ENCODE data around the gene INAFM1.
"Not testable (repeated sequence)": the region's sequence is repeated elsewhere in the genome, so short reads cannot be mapped to it uniquely, and the experiment has no call there.

The INAFM1 gene

DNA sequence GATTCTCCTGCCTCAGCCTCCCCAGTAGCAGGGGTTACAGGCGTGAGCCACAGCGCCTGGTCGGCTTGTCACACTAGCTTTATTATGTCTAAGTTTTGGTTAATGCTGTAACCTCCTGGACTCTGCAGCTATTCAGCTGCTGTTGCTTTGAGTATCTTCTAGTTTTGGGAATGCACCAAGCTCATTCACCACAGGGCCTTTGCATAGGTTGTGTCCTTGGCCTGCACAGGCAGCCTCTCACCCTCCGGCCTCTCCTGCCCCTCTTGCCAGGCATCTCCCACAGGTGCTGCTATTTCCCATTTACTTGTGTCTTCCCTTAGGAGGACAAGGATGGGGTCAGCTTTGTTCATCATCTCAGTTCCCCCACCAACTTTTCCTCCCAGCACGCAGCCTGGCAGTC, 20.7 kb upstream of the INAFM1 start:
- no peak for TF ChIP-seq ZNF274 (IDR thresholded peaks at IDR 0.05; ENCODE audit: low read depth, low read length)
- H3K4me3 ChIP-seq (ENCODE audit: low read length), result no peak overlapping the region

DNA sequence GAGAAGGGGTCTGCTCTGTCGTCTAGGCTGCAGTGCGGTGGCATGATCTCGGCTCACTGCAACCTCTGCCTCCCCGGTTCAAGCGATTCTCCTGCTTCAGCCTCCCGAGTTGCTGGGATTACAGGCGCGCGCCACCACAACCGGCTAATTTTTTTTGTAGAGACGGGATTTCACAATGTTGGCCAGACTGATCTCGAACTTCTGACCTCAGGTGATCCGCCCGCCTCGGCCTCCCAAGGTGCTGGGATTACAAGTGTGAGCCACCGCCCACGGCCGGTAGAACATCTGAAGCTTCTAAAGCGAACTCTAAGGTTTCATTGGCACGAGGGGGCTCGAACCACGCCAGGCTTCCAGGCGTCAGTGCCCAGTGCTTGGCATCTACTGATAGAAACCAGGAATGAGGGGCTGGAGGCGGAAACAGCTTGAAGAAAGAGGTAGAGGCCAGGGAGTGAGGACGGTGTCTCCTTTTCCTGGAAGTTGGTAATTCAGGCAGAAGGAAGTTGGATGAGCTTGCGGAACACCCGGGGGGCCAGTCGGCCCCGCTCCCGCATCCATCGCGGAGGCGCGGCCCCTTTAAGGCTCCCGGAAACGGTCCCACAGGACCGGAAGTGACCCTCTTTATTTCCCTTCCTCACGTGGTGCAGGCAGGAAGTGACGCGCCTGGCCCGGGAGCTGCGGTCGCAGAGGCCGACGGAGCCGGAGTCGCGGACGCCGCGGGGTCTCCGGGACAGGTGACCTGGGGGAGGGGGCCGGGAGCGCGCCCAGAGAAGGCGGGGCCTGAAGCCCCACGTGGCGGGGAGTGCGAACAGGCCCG, 18.6 kb upstream of the INAFM1 start, which contains the start of gene CCDC9:
CCDC9 (plus strand) TSS at position 647 of the 814 bp plus-strand sequence. CDS start 1,876 bp downstream, outside the sequence.
- TF ChIP-seq ZNF274 (IDR thresholded peaks at IDR 0.05; ENCODE audit: low read depth, low read length), result no peak
- H3K4me3 ChIP-seq (ENCODE audit: low read length), result peak within 1 kb of the TSS; percentile 69

DNA sequence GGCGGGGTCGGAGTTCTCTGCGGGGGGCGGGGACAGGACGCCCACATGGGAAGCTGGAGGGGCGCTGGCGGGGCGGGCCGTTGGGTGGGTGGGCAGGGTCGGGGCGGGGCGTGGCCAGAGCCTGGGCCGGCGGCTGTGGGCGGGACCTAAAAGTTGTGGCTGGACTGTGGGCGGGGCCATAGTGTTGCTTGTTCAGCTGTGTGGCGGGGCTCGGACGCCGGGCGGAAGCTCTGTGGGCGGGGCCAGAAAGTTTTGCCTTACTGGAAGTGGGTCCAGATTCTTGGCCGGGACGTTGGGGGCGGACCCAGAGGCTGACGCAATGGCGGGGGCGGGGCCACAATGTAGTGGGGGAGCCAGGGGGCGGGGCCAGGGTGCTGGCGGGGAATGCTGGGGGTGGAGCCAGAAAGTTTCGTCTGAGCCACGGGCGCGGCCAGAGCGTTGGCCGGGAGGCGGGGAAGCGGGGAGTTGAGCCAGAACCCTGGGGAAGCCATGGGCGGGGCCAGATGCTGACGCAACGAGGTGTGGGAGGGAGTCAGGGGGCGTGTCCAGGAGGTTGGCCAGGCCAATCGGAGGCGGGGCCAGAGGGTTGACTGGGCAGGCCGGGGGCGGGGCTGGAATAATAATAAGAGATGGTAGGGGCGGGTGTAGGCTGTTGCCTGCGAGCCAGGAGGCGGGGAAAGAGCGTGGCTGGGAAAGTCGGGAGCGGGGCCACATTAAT, 17.8 kb upstream of the INAFM1 start:
- peak overlapping the region; percentile 69; the same call in 1 of the 2 replicates for H3K4me3 ChIP-seq (ENCODE audit: low read length)
- TF ChIP-seq ZNF274 (IDR thresholded peaks at IDR 0.05; ENCODE audit: low read depth, low read length), result no peak

DNA sequence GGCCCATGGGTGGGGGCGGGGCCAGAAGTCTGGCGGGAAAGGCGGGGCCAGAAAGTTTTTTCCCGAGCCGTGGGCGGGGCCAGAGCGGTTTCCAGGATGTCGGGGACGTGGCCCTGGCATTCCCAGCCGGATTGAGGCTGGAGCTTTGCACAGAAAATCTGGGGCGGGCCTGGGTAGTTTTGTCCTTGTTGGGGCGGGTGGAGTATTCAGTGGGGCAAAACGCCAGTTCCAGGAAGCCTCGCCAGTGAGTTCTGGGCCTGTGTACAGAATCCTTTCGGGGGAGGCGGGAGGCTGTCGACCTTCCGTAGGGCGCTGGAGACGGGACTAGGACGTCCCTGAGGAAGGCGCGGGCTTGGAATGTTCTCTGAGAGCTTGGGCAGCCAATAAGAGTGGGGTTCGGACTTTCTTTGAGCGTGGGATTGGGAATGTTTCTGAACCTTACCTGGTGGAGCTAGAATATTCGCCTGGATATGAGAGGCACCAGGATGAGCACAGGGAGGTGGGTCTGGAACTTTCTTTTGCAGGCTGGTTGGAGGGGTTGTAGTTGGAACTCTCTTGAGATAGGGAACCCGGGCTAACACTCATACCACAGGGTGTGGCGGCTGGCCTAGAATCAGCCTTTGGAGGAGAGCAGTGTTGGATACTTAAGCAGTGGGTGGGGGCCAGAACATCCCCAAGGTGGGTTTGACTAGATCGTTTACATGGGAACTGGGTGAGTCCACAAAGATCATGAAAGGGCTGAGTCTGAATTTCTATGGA, 17.1 kb upstream of the INAFM1 start:
- H3K4me3 ChIP-seq (ENCODE audit: low read length), result peak overlapping the region; percentile 62
- TF ChIP-seq ZNF274 (IDR thresholded peaks at IDR 0.05; ENCODE audit: low read depth, low read length), result no peak

DNA sequence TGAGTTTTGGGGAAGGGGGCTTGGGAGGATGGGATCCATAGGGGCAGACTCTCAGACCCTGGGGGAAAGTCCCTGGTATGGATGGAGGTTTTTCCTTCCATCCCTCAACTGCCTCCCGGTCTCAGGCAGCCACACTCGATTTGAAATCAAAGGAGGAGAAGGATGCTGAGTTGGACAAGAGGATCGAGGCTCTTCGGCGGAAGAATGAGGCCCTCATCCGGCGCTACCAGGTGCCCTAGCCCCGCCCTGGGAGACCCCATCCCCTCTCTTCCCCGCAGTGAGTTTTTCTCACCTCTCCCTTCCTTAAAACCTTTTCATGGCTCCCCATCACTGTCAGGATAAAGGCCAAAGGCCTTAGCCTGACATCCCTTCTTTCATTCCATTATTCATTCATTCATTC, 16.3 kb upstream of the INAFM1 start:
- H3K4me3 ChIP-seq (ENCODE audit: low read length), result no peak overlapping the region; the same call in 1 of the 2 replicates
- no peak for TF ChIP-seq ZNF274 (IDR thresholded peaks at IDR 0.05; ENCODE audit: low read depth, low read length)

DNA sequence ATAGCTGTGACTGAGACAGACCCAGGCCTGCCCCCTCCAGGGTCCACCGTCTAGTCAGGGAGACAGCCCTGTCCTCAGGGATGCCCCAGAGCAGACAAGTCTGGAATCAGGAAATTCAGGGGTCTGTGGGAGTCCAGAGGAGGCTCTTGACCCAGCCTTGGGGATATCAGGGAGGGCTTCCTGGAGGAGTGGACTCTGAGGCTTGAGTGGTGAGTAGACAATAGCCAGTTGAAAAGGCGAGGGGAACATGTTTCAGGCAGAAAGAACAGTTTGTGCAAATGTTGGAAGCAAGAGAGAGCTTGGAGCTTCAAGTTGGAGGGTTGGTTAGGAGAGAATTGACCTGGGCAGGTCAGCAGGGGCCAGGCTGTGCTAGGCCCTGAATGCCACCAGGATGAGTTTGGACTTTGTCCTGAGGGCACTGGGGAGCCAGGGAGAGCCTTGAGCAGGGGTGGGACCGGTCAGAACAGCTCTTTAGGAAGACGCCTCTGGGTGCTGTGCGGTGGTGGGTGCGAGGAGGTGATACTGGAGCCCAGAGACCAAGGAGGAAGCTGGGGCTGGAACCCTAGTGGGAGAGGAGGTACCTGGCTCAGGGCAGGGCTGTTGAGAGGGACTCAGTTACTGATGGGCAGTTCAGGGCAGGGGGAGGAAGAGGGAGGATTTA, 15.7 kb upstream of the INAFM1 start:
- H3K4me3 ChIP-seq (ENCODE audit: low read length), result no peak overlapping the region
- no peak for TF ChIP-seq ZNF274 (IDR thresholded peaks at IDR 0.05; ENCODE audit: low read depth, low read length)

DNA sequence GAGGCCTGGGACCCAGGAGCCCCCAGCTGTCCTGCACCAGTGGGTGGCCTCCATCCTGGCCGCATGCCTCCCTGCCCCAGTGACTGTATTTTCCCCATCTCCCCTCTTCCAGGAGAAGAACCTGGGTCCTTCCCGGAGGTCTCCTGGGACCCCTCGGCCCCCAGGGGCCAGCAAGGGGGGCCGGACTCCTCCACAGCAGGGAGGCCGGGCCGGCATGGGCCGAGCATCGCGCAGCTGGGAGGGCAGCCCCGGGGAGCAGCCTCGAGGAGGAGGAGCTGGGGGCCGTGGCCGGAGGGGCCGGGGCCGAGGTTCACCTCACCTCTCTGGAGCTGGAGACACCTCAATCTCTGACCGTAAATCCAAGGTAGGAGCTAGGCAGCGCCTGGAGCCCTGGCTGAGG, 14.2 kb upstream of the INAFM1 start:
- TF ChIP-seq ZNF274 (IDR thresholded peaks at IDR 0.05; ENCODE audit: low read depth, low read length), result no peak
- H3K4me3 ChIP-seq (ENCODE audit: low read length), result no peak overlapping the region

DNA sequence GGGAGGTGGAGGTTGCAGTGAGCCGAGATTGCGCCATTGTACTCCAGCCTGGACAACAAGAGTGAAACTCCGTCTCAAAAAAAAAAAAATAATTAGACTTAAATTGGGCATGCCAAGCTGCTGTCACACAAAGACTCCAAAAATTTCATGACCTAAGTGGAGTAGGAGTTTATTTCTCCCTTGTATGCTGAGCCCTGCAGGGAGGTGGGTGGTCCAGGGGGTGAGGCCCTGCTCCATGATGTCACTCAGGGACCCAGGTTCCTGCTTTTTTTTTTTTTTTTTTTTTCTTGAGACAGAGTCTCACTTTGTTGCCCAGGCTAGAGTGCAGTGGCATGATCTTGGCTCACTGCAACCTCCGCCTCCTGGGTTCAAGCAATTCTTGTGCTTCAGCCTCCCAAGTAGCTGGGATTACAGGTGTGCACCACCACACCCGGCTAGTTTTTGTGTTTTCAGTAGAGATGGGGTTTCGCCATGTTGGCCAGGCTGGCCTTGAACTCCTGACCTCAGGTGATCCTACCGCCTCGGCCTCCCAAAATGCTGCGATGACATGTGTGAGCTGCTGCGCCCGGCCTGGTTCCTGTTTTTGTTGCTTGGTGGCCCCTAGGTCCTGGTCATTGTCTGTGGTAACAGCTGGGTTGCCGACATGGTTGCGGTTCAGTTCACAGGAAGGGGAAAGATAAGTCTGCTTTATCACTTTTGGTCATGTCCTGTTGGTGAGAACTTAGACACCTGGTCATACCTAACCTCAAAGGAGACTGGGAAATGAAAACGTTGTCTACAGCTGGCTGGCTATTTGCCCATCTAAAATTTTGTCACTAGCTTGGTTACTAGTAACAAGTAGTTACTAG, 12.5 kb upstream of the INAFM1 start:
- not testable (repeated sequence) for H3K4me3 ChIP-seq (ENCODE audit: low read length)

DNA sequence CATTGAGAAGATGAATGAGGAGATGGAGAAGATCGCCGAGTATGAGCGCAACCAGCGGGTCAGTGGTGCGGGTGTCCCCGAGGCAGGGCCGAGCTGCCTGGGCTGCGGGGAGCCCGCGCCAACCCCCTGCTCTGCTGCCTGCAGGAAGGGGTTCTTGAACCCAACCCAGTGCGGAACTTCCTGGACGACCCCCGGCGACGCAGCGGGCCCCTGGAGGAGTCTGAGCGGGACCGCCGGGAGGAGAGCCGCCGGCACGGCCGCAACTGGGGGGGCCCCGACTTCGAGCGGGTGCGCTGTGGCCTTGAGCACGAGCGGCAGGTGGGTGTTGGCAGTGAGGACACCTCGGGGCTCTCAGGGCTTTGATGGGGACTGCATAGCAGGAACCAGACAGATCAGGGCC, 10.1 kb upstream of the INAFM1 start:
- no peak for TF ChIP-seq ZNF274 (IDR thresholded peaks at IDR 0.05; ENCODE audit: low read depth, low read length)
- no peak overlapping the region for H3K4me3 ChIP-seq (ENCODE audit: low read length)

DNA sequence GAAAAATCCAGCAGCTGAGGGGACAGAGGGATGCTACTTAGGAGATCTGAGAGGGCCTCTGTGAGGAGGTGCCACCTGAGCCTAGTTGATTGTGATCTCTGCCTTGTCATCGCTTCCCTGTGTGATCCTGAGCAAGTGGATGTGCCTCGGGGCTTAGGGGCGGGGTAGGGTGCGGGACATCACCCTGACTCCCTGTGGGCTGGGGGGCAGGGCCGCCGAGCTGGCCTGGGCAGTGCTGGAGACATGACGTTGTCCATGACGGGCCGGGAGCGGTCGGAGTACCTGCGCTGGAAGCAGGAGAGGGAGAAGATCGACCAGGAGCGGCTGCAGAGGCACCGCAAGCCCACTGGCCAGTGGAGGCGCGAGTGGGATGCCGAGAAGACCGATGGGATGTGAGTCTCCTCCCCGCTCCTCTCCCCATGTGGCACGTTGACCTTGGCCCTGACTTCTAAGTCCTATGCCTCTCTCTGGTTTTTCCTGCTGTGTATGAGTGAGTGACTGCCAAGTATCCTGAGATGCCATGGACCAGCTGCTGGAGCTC, 8.2 kb upstream of the INAFM1 start:
- TF ChIP-seq ZNF274 (IDR thresholded peaks at IDR 0.05; ENCODE audit: low read depth, low read length), result no peak
- H3K4me3 ChIP-seq (ENCODE audit: low read length), result no peak overlapping the region

DNA sequence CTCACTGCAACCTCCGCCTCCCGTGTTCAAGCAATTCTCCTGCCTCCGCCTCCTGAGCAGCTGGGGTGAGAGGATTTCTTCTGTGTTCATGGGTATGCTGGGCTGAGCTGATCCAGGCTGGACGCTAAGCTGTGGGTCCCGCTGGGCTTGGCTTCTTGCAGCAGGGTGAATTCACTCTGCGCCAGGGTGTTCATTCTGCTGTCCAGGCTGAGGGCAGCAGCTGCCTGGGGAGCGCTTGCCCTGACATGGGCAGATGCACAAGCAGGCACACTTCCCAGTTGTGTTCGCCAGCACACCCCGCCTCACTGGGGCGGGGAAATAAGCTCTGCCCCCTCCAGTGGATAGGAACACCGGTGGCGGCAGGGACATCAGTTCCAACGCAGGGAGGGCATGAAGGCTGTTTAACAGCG, 7.3 kb upstream of the INAFM1 start:
- TF ChIP-seq ZNF274 (IDR thresholded peaks at IDR 0.05; ENCODE audit: low read depth, low read length), result no peak
- H3K4me3 ChIP-seq (ENCODE audit: low read length), result no peak overlapping the region

DNA sequence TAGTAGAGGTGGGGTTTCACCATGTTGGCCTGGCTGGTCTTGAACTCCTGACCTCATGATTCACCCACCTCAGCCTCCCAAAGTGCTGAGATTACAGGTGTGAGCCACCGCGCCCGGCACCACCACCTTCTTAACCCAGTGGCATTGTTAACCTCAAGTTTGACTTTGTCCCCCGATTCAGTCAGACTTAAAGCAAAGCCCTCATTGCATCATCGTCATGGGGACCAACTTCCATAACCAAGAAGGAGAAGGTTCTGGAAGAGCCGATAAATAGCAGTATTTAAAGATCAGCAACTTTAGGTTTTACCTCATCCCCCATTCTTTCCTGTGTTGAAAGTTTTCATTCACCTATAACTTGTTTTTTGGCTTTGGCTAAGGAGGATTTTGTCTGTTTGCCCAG, 6.7 kb upstream of the INAFM1 start:
- TF ChIP-seq ZNF274 (IDR thresholded peaks at IDR 0.05; ENCODE audit: low read depth, low read length), result no peak
- H3K4me3 ChIP-seq (ENCODE audit: low read length), result no peak overlapping the region

DNA sequence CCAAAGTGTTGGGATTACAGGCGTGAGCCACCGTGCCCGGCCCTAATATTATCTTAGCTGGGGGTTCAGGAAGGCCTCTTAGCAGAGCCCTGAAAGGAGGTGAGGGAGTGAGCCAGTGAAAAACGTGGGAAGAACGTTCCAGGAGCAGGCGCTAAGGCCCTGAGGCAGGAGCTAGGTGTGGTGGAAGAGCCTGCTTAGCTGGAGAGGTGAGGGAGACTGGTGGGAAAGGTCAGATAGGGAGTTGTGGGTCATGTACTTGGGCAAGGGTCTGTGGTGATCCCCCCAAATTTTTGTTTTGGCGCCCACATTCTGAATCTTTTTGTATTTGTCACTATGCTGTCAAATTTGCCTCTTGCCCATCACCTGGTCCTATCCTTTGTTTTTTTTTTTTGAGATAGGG, 5.1 kb upstream of the INAFM1 start:
- no peak for TF ChIP-seq ZNF274 (IDR thresholded peaks at IDR 0.05; ENCODE audit: low read depth, low read length)
- H3K4me3 ChIP-seq (ENCODE audit: low read length), result no peak overlapping the region
